Activated effector memory CD4-positive, alpha-beta T cell treated with anti-CD3 and anti-CD28 coated beads, Interleukin-2, amount 50 U/mL, for 16 hours (primary cell): Measurements from ENCODE around the gene TFF3.

Experiments used
- DNase-seq: peaks from one replicate; pipeline ENCODE4 v3.0.0-alpha.2; 2020

Gene TFF3

DNA sequence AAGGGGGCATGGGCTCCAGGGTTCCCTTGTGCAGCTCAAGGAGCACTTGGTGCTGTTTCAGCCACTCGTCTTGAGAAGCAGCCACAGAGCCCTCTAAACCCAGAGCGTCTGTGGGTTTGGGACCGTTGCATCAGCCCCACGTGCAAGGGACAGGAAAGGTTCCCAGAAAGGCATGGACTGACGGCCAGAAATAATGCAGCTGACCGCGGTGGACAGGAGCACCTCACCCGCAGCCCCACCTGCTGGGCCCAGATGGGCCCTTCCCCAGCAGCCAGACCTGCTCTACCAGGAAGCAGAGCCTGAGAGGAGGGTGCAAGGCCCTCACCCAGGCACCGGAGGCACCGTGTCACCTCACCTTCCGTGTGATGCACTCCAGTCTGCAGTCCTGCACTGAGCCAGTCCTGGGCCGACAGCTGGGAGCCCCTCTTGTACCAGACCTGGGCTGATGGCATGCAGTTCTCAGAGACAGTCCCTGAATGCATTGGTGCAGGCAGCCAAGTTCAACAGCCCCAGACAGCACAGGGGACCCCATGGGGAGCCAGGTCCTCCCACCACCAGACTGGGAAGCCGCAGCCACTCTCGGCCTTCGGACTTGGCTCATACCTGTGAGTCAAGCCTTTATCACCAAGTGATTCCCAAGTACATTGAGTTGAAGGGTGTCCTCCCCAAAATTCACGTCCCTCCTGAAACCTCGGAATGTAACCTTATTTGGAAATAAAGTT, 4.8 kb upstream of the TFF3 start:
- peak; percentile 60 for DNase-seq

- peak; percentile 57 for DNase-seq
Observed at GRCh38 chr21:42319376-42319775, 4.2 kb upstream of the TFF3 start.

DNA sequence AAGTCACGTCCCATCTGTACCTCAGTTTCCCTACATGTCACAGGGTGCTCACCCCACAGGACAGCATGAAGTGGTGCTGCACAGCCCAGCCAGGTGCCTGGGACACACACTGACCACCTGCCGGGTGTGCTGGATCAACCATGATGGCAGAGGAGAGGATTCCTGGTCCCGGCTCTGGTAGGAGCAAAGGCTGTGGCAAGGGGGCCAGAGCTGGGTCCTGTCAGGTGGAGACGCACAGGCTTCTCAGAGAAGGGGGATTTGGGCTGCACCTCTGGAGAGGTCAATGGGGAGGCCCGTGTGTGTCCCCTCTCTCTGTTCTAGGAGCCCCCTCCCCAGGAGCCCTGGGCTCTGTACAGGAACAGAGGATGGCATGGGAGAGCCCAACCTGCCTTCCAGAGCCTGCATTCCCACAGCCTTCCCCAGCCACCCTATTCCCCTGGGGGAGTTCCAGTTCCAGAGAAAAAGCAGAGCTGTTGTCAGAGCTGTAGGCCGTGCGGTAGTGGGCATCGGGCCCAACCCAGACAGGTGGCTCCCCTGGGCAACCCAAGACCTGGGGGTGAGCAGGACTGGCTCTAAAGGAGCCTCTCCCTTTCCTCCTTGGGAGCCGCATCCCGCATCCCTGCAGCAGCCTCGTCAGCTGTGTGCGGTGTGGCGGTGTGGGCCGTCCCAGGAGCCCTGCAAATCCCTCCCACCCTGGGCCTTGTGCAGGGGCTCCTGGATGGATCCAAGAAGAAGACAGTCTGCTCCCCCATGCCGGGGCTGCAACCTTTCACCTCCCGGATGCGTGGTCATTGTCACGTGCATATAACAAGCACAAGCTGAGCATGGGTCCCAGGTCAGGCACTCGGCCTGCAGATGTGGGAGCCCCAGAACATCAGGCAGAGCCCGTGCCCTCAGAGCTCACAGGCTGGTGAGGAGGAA, 2.9 kb upstream of the TFF3 start:
- peak; percentile 62 for DNase-seq

GRCh38 chr21:42317341-42317741, 2.1 kb upstream of the TFF3 start:
- peak; percentile 46 for DNase-seq

GRCh38 chr21:42316891-42317290, 1.7 kb upstream of the TFF3 start:
- peak; percentile 39 for DNase-seq

GRCh38 chr21:42314616-42315295, 453 bp downstream of the TFF3 start:
- DNase-seq: peak; percentile 2

DNA sequence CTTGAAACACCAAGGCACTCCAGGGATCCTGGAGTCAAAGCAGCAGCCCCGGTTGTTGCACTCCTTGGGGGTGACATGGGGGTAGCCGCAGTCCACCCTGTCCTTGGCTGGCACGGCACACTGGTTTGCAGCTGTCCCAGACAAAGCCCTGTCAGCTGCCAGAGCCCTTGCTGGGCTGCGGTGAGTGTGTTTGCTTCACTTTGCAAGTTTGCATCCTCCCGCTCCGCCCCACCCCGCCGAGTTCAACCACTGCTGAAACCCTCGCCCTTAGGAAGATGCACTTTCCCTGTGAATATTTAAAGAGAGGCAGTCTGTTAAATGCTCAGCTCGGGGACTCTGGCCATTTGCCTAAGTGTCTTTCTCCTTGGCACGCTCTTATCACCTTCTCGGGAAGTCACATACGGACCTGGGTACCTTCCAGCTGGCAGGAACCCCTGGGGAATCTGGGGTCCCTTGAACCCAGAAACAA, 1.7 kb downstream of the TFF3 start:
- peak; percentile 54 for DNase-seq

DNA sequence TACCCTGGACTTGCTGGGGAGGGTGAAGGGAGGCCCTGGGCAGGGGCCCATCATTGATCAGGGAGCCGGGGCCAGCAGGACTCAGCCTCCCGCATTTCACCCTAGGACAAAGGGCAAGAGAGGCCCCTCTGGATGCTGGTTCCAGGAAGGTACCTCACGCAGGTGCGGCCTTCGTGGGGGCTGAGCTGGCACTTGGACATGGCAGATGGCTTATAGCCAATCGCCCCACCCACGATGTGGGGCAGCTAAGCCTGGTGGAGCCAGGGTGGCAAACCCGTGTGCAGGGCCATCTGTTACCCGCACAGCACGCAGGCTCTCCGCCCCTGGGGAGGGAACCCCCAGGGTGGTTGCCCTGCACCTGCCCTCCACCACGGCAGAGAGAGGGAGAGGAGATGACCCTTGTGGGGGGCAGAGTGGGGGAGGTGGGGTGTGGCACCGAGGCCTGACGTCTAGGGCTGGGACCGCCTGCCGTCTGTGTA, 2.5 kb downstream of the TFF3 start:
- DNase-seq: peak; percentile 57

DNA sequence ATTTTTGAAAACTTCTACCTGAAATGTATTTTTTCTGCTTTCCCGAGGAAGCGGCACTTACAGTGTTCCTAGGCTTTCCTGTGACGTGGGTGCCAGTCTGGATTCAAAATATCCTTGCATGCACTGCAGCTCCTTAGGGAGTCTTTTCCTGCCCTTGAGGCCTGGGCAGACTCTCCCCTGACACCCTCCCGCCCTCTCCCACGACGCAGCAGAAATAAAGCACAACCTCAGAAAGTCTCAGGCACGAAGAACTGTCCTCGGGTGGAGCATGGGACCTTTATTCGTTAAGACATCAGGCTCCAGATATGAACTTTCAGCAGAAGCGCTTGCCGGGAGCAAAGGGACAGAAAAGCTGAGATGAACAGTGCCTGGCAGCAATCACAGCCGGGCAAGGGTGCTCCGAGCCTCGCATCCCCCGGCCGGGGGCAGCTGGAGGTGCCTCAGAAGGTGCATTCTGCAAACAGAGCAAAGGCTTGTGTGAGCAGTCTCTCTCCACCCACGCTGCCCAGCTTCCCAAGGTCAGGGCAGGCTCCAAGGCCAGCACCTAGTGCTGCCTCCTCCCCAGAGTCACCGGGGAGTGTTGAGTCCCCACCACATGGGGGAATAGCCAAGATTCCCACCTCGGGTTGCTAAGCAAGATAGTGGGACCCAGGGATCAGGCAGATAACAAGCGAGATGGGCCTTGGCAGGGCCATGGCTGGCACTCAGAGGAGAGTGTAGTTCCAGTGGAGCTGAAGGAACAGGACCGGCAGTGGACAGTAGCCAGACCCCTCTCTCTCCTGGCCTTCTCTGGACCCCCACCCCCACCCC, 3.2 kb downstream of the TFF3 start:
- DNase-seq: peak; percentile 49

DNA sequence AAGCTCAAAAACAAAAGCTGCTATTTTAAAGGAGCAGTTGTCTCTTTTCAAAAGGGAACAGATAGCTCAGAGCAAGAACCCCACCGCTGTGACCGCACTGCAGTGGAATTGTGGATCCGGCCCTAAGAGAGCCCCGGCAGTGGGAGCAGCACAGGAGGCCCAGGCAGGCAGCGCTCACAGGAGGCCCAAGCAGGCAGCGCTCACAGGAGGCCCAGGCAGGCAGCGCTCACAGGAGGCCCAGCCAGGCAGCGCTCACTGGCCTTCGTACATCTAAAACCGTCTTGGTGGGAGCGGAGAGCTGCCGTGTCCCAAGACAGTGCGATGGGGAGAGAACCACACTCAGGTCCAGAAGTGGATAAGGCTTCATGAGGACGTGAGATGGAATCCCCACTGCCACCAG, 4.0 kb downstream of the TFF3 start:
- DNase-seq: peak; percentile 38

GRCh38 chr21:42310411-42311001, 4.7 kb downstream of the TFF3 start:
- peak; percentile 54 for DNase-seq

DNA sequence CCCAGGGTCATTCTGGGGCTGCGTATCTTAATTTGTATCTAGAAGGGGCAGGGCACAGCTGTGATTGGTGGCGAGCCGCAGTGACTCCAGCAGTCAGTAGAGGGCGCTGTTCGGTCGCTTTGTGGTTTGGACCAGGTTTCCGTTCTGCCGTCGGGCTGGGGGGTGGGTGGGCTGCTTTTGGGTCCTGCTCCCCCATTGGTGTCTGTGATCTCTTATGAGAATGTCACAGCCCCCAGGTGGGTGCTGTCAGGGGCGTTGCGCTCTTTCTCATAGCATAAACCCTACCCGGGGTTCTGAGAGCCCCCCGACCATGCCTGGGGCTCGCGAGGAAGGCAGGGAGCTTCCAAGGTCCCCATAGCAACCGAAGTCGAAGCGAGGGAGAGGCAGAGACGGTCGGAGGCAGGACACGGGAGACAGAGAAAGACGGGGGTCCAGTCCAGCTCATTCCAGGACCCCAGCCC, 5.4 kb downstream of the TFF3 start:
- peak; percentile 88 for DNase-seq

DNA sequence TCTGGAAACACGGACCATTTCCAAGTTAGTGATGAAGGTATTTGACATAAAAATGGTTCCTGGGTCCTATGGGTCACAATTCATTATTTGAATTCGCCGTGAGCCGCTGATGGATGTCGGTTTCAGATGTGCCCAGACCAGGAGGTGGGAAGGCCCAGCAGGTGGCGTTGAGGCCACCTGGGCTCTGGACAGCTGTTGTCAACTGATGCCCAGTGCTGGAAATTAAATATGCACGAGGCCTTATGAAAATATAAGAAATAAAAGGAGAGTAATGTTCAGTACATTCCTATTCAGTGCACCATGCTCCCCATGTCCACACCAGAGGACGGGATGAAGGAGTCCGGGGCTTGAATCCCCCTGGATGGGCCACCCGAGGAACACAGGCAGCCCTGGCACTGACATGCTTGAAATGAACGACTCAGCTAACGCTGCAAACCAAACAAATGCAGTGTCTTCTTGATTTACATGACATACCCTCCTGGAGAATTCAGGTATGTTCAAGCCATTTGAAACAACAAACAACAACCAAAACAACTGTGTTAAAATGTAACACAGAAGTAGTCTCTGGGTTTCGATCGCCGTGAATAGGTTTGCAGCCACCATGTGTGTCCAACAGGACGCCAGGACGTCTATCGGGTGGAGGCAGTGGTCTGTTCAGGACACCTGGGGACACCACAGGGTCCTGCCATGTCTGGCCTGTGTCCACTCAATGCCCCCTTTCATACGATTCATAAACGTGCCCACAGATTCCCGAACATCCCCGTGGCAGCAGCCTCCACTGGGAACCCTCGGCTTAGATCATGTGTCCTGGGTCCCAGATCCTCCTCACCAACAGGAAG, 6.1 kb downstream of the TFF3 start:
- DNase-seq: peak; percentile 59

DNA sequence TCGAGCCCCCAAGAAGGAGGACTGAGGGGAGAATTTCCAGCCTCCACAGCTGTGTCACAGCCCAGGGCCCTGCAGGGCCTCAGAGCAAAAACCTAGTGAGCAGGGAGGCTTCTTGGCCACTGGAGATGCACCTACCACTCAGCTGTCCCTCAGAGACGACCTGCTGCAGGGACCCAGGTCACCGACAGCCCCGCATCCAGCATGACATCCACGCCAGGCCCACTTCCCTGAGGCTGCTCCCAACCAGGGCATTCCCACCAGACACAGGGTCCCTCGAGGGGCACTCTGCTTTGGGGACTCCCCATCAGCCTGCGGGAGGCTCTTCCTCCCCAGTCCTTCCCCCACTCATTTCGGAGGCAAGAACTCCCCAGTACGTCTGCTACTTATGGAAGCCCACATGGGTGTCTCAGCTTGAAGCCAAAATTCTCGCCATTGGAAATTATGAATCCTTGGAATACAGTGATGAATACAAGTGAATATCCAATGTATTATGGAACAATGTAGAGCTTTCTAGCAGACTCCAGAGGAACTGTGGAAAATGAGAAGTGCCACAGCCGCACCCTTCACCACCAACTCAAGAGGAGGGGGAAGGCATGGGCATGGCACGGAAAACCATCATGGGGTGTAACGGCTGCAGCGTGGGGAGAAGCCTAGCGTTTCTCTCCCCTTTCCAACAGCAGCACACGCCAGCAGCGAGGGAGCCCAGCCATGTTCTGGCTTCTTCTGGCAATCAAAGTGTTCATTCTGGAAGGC, 6.9 kb downstream of the TFF3 start:
- DNase-seq: peak; percentile 41

- DNase-seq: peak; percentile 37
Observed at GRCh38 chr21:42307106-42307505, 8.1 kb downstream of the TFF3 start.

- peak; percentile 28 for DNase-seq
Observed at GRCh38 chr21:42306366-42307035, 8.7 kb downstream of the TFF3 start.

GRCh38 chr21:42305707-42306147, 9.5 kb downstream of the TFF3 start:
- DNase-seq: peak; percentile 45

DNA sequence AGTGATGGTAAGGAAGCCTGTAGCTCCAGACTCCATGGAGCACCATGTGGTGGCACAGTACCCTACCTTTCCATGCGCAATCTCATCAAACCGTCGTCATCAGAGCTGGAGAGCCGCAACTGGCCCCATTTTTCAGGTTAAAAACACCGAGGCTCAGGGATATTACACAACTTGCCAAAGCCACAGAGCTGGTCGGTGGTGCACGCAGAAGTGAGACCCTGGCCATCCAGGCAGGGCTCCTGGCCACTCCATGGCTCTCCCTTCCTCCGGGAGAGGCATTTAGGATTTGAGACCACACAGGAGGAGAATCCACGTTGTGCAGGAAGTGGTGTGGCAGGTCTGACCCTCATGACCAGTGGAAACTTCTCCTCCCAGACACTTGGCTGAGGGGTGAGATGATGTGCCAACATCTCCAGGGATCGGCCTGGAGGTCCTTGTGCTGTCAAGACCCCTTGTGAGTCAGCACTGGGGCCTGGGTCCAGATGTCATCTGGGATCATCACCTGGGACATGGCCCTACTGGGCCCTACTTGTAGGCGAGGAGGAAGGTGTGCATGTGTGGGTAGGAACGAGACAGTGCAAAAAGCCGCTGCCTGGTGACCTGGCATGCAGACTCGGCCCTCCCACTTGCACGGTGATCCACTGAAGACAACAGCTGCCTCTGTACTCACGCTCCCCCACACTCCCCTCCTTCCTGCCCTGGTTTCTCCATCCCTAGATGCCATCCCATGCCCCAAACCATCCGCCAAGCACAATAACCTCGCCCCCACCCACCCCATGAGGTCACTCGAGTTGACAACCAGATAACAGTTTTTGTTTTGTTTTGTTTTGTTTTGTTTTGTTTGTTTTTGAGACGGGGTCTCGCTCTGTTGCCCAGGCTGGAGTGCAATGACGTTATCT, 10.4 kb downstream of the TFF3 start:
- peak; percentile 53 for DNase-seq
